ENCODE measurements around the gene PATZ1.

Gene PATZ1

DNA sequence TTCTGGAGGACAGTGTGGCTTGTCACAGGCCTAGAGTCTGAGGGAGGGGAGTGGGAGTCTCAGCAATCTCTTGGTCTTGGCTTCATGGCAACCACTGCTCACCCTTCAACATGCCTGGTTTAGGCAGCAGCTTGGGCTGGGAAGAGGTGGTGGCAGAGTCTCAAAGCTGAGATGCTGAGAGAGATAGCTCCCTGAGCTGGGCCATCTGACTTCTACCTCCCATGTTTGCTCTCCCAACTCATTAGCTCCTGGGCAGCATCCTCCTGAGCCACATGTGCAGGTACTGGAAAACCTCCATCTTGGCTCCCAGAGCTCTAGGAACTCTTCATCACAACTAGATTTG is 66.8 kb downstream of the PATZ1 start:
- DNase-seq: no peak

DNA sequence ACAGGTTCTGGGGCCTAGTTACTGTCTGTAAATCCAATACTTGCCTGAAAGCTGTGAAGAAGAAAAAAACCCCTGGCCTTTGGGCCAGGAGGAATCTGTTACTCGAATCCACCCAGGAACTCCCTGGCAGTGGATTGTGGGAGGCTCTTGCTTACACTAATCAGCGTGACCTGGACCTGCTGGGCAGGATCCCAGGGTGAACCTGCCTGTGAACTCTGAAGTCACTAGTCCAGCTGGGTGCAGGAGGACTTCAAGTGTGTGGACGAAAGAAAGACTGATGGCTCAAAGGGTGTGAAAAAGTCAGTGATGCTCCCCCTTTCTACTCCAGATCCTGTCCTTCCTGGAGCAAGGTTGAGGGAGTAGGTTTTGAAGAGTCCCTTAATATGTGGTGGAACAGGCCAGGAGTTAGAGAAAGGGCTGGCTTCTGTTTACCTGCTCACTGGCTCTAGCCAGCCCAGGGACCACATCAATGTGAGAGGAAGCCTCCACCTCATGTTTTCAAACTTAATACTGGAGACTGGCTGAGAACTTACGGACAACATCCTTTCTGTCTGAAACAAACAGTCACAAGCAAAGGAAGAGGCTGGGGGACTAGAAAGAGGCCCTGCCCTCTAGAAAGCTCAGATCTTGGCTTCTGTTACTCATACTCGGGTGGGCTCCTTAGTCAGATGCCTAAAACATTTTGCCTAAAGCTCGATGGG is 67.4 kb downstream of the PATZ1 start:
- DNase-seq: no peak

DNA sequence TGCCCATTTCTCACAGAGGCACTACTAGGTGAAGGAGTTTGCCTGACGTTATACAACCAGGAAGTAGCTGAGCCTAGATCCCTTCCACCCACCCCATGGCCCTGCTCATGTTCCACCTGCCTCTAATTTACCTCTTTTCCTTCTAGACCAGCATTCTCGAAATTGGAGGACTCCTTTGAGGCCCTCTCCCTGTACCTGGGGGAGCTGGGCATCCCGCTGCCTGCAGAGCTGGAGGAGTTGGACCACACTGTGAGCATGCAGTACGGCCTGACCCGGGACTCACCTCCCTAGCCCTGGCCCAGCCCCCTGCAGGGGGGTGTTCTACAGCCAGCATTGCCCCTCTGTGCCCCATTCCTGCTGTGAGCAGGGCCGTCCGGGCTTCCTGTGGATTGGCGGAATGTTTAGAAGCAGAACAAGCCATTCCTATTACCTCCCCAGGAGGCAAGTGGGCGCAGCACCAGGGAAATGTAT is 68.0 kb downstream of the PATZ1 start:
- DNase-seq: no peak

DNA sequence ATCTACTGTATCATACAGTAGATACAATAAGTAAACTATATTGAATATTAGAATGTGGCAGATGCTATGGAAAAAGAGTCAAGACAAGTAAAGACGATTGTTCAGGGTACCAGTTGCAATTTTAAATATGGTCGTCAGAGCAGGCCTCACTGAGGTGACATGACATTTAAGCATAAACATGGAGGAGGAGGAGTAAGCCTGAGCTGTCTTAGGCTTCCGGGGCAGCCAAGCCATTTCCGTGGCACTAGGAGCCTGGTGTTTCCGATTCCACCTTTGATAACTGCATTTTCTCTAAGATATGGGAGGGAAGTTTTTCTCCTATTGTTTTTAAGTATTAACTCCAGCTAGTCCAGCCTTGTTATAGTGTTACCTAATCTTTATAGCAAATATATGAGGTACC is 68.4 kb downstream of the PATZ1 start:
- no peak for DNase-seq

DNA sequence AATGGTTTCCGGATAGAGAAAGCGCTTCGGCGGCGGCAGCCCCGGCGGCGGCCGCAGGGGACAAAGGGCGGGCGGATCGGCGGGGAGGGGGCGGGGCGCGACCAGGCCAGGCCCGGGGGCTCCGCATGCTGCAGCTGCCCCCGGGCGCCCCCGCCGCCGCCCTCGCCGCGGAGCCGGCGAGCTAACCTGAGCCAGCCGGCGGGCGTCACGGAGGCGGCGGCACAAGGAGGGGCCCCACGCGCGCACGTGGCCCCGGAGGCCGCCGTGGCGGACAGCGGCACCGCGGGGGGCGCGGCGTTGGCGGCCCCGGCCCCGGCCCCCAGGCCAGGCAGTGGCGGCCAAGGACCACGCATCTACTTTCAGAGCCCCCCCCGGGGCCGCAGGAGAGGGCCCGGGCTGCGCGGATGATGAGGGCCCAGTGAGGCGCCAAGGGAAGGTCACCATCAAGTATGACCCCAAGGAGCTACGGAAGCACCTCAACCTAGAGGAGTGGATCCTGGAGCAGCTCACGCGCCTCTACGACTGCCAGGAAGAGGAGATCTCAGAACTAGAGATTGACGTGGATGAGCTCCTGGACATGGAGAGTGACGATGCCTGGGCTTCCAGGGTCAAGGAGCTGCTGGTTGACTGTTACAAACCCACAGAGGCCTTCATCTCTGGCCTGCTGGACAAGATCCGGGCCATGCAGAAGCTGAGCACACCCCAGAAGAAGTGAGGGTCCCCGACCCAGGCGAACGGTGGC is 69.5 kb downstream of the PATZ1 start:
- no peak for DNase-seq

Data from NCI-H748 treated with DMSO at 0.1 percent for 48 hours (cell line).